ENCODE measurements around the gene PDE6A. TPM values are rescaled to one million over a fixed set of nuclear protein-coding genes. Genes with fewer than 3 reads are reported as not detected.
"Not testable (repeated sequence)": the region's sequence is repeated elsewhere in the genome, so short reads cannot be mapped to it uniquely, and the experiment has no call there.

PDE6A gene
- polyA plus RNA-seq, 3 donors: 0.01 TPM; not detected in 2

DNA sequence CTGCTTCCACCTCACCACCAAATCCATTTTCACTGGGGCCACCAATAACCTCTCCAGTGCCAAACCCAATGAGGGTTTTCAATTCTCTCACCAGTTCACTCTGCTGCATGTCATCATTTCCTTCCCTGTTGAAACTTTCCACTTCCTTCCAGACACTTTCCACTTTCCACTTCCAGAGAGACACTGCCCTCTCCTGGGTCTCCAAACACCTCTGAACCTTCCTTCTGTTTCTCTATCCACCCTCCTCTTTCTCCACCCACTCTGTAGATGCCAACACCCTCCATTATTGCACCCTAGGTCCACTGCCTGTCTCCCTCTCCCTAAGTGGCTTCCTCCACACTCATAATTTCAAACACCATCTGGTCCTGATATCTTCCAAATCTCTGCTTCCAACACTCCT is 39.6 kb downstream of the PDE6A start:
- H3K27ac ChIP-seq (ENCODE audit: low read depth, low read length): no peak overlapping the region

DNA sequence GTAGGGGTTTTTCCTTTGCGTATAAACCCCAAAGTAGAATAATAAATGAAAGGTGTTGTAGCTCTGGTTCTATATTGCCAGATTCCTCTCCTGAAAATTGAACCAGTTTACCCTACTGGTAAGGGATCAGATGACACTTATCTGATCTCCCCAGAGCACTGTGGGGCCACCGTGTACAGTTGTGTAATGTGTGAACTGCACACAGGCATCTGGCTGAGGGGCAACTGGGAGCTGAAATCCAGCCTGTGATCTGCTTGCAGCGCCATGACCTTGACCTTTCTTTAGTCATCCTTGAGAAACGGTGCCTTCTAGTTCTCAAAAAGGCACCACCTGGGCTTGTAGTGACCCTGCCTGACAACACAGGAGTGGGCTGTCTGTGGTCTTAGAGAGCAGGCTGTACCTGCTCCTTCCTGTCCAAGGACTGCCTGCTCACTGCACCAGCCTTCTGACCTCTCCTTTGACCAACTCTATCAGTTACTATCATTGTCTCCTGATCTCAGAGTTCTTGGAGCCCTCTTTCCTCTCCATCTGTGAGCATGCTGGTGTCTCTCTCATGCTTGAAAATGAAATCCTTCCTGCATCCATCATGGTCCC is 40.2 kb downstream of the PDE6A start:
- WGBS, 3 donors: 42 to 55% (median 48%) methylated on average over 4 of the region's 4 CpGs
- H3K27ac ChIP-seq (ENCODE audit: low read depth, low read length): no peak overlapping the region

DNA sequence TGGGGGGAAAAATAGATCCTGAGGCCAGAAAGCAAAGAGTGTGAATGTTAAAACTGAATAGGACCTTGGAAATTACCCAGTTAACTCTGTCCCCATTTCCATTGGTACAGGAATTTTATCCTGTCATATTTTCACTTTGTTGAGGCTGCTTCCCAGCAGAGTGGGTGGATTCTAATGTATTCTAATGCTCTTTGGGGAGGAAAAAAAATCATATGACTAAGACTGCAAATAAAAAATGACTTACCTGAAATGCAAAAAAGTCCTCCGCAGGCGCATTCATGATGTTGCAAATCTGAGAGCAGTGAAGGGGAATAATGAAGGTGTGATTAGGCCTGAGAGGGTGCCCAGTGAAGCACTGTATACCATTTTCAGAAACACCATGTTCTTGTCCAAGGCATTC is 41.2 kb downstream of the PDE6A start:
- H3K27ac ChIP-seq (ENCODE audit: low read depth, low read length): no peak overlapping the region
- 94 to 97% (median 95%) methylated on average over 2 of the region's 2 CpGs for WGBS, 3 donors

DNA sequence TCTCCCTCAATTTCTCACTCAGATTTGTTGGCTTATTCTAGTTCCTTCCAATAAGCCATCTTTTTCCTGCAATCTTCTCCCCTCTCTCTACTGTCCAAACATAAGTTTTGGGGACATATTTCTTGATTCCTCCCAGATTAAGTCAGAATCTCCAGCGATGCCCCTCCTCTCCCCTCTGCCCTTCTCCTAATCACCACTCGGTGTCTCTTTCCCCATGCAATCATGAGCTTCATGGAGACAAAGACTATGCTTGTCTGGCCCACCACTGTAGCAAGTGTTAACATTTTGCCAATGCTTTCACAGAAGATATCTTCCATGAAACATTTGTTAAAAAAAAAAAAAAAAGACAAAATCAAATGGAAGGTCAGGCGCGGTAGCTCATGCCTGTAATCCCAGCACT is 42.4 kb downstream of the PDE6A start:
- 80 to 88% (median 82%) methylated on average over 4 of the region's 4 CpGs for WGBS, 3 donors
- no peak overlapping the region for H3K27ac ChIP-seq (ENCODE audit: low read depth, low read length)

DNA sequence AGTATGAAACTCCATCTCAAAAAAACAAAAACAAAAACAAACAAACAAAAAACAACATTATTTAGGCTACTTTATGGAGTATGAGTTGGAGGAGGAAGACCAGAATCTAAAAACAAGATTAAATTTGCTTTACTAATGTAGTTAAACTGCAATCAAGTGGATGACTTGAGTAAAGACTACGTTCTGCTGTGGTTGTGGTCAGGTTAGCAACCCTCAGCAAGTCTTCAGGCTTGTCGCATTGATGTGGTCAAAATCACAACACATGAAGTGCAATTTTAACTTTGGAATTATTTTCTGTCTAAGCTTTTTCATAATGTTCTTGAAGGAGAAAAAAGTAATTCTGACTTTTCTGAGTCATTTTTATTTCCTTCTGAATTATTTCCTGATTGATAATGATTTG is 43.1 kb downstream of the PDE6A start:
- no peak overlapping the region for H3K27ac ChIP-seq (ENCODE audit: low read depth, low read length)
- 76 to 92% (median 82%) methylated on average over 2 of the region's 2 CpGs for WGBS, 3 donors

DNA sequence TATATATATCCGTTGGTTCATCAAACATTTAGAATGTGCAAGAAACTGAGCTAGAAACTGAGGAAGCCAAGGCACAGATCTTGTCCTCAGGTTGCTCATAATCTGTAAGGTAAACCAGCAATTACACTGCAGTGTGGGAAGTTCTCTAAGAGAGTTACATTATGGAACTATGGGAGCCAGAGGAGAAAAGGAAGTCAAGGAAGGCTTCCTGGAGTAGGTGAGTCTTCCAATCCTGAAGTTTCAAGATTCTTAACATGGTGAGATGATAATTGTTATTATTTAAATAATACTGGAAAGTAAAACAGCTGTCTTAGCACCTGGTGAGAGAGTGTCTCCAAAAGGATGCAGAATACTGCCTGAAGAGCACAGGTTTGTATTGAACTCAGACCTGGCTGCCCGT is 44.2 kb downstream of the PDE6A start:
- H3K27ac ChIP-seq (ENCODE audit: low read depth, low read length): no peak overlapping the region
- WGBS, 3 donors: 45 to 70% (median 57%) methylated on average over 2 of the region's 2 CpGs

DNA sequence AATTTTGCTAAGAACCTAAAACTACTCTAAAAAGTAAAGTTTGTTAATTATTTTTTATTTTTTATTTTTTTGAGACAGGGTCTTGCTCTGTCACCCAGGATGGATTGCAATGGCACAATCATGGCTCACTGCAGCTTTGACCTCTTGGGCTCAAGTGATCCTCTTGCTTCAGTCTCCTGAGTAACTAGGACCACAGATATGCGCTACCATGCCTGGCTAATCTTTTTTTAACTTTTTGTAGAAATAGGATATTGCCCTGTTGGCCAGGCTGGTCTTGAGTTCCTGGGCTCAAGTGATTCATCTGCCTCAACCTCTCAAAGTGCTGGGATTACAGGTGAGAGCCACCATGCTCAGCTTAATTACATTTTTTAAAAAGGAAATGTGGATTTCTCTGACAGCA is 45.8 kb downstream of the PDE6A start:
- WGBS, 3 donors: 94 to 100% (median 98%) methylated on average over 1 of the region's 1 CpG

DNA sequence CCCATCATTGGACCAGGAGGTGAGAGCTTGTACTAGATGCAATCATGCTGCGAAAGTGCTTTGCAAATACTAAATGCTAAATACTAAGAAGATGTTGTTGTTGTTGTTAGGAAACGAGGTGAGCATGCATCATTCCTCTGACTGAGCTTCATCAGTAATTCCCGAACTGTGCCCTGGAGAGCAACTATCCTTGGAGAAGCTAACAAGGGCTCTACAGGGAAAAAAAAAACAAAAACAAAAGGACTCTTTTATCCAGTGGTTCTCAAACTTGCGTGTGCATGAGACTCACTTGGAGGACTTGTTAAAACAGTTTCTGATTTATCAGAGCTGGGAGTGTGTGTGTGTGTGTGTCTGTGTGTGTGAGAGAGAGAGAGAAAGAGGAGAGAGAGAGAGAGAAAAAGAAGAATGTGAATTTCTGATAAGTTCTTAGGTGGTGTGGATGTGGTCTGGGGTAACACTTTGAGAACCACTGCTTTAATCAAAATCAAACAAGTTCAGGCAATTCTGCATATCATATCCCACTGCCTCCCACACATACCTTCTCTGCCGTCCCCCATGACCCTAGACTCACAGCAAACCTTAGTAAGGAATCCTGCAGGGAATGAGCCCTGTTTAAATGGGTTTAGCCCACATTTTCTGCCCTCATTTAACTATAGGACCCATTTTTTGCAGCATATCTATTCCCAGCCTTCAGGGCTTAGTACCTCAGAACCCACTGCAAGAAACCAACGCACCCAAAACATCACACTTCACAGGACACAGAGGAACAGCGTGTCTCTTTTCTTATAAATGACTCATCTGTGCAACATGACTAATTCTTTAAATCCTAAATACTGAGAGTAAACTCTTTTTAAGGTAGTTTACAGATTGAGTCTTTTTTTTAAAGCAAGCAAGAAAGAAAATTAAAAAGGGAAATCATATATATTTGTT is 48.9 kb downstream of the PDE6A start:
- 68 to 73% (median 70%) methylated on average over 7 of the region's 7 CpGs for WGBS, 3 donors
- no peak overlapping the region for H3K27ac ChIP-seq (ENCODE audit: low read depth, low read length)

More for the DNA sequence above, 45.8 kb downstream of the PDE6A start:
- H3K27ac ChIP-seq (ENCODE audit: low read depth, low read length): no peak overlapping the region

DNA sequence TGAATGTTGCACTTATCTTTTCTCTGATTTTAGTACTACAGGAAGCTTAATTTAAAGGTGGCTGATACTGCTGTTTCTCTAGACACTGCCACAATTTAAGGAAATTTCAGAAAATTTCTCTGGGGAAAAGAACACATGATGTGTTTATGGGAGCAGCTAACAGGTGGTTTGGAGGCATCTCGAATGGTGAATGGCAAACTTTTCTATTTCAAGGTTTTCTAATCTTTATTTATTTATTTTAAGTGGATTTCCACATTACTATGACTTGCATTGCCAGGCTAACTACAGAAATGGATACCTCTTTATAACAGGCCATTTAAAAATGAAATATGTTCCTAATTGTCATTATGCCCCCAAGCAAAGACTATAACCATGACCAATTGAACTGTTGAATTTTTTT is 50.4 kb downstream of the PDE6A start:
- WGBS, 3 donors: 83 to 95% (median 86%) methylated on average over 1 of the region's 1 CpG
- H3K27ac ChIP-seq (ENCODE audit: low read depth, low read length): no peak overlapping the region

DNA sequence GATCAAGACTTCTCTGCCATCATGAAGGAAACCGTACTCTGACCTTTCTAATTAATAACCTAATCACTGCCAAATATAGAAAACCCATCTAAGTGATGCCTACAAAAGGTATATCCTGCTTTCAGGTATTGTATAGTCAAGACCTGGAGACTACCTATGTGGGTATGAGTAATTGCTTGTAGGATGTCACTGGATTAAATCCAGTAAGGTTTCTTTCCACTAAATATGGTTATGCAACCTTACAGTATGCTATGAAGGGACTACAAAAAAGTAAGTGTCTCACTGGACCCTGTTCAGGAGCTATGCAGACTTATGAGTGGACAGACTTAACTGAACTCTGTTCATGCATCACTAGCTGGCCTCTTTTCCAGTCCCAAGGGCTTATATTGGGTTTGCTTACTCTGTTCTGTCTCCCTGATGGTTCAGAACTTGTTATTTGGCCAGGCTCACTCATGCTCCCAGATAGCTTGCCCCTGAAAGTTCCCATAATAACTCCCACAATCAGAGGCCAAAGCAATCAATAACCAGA is 51.1 kb downstream of the PDE6A start:
- no peak overlapping the region for H3K27ac ChIP-seq (ENCODE audit: low read depth, low read length)
- WGBS, 3 donors: 77 to 96% (median 96%) methylated on average over 1 of the region's 1 CpG

DNA sequence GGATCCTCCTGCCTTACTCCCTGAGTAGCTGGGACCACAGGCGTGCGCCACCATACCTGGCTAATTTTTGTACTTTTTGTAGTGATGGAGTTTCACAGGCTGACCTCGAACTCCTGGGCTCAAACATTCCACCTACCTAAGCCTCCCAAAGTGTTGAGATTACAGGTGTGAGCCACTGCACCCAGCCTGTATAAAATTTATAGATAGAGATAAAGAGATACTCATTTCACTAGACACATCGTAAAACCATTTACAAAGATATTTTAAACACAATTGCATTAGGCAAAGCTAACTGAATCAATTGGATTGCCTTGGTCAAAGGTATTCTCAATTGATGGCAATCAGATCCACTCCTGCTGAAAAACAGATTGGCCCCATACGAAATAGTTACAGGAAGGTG is 52.0 kb downstream of the PDE6A start:
- 85 to 88% (median 87%) methylated on average over 5 of the region's 5 CpGs for WGBS, 3 donors
- no peak overlapping the region for H3K27ac ChIP-seq (ENCODE audit: low read depth, low read length)

DNA sequence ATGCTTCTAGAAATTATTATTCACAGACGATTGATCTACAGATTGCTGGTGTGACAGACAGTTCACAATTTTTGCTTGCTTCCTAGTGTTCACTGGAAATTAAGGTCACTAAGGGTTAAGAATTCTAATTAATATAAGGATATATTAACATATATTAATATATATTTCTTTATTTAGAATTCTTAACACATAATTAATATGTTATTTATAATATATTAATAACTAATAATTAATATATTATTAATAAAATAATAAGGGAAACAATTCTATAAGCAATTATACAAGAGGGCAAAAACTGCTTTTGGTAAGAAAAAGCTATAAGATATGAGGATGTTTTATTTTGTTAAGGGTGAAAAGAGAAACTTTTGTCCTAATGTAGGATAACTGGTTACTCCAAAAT is 56.3 kb downstream of the PDE6A start:
- WGBS, 3 donors: 64 to 71% (median 68%) methylated on average over 1 of the region's 1 CpG
- no peak overlapping the region for H3K27ac ChIP-seq (ENCODE audit: low read depth, low read length)

DNA sequence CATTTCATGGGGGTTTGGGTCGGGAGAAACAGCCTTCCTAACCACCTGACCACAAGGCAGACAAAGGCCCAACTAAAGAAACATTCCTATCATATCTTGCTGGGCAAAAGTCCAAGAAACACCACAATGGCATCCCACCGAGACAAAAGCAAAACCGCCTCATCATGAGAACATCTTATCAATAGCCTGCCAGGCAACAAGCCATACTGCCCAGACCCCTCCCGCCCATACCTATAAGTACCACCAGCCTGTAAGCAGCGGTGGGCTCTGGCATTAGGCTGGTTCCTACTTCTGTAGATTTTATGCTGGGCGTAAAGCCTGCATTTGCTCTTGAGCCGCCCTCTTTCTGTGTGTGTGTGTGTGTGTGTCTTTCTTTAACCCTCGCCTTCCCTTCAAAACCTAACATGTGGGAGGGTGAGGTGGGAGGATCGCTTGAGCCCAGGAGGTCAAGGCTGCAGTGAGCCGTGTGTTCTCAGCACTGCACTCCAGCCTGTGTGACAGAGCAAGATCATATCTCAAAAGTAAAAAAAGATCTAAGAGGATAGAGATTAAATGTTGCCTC is 56.9 kb downstream of the PDE6A start:
- H3K27ac ChIP-seq (ENCODE audit: low read depth, low read length): no peak overlapping the region
- WGBS, 3 donors: 42 to 47% (median 42%) methylated on average over 10 of the region's 10 CpGs

DNA sequence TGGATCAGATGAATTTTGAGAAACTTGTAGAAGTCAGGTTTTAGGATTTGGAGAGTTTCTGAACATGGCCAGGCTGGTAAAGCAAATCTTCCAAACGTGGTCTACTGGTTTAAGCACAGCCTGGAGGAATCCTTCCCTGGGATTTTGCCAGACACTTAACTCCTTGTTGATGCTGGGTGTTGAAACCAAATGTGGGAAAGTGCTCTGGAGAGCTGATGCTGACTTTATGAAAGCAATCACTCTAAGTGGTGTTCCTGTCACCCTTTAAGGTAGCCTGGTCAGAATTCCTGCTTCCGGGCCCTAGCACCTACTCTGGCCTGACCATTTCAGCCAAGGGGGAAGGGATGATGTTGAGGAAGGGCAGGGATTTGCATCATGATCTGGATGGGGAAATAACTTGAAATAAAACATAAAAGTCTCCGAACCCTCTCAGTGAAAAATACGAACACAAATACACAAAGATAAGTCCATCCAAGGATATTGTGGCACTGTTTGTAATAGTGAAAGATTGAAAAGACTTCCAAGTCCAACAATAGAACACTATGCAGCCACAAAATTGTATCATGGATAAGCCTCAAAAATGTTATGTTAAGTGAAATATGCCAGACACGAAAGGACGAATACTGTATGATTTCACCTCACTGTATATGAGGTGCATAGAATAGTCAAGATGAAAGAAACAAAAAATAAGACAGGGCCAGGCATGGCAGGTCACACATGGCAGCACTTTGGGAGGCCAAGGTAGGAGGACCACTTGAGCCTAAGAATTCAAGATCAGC is 57.7 kb downstream of the PDE6A start:
- WGBS, 3 donors: 82 to 91% (median 87%) methylated on average over 6 of the region's 6 CpGs

DNA sequence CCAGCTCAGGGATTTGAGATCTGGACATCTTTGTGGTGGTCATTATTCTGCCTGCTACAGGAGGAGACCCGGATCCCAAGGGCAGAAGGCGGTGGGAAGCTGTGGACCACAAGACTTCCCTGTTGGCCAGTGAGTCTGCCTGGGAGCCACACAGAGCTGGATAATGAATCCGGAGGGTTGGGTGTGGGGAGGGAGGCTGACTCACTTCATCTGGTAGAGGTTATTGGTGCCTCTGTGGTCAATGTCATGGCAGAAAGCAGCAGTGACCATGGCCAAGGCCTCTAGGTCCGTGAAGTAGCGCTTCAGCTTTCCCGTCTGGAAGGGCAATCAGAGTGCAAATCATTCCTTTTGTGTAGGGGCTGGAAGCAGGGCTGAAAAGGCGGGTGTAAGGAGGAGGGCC is 58.5 kb downstream of the PDE6A start:
- 91 to 93% (median 91%) methylated on average over 7 of the region's 7 CpGs for WGBS, 3 donors
- no peak overlapping the region for H3K27ac ChIP-seq (ENCODE audit: low read depth, low read length)

More for the DNA sequence above, 57.7 kb downstream of the PDE6A start:
- H3K27ac ChIP-seq (ENCODE audit: low read depth, low read length): no peak overlapping the region

DNA sequence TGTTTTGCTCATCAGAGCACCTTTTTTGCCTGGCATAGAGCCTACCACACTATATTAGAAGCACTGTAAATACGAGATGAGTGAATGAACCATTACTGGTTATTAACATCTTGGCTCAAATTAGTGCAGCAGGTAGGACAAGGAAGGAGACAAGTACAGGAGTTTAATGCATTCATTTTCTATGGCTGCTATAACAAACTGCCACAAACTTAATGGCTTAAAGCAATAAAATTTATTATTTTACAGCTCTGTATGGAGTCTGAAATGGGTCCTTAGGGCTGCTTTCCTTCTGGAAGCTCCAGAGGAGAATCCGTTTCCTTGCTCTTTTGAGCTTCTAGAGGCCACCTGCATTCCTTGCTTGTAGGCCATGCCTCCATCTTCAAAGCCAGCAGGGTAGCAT is 59.1 kb downstream of the PDE6A start:
- H3K27ac ChIP-seq (ENCODE audit: low read depth, low read length): no peak overlapping the region
- 83 to 86% (median 83%) methylated on average over 2 of the region's 2 CpGs for WGBS, 3 donors

DNA sequence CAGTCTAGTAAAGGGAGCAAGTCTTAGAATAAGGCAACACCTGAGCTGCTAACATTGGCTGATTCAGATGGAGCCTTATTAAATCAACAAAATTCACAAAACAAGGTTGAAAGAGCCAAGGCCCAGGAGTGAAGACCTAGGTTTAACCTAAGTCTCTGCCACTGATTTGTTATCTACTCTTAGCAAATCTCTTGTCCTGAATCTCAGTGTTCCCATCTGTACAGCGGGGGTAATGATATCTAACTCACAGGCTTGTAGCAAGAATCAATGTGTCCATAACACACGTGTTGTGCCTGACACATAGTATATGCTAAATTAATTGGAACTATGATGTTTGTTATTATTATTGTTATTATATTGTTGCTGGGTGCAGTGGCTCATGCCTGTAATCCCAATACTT is 61.0 kb downstream of the PDE6A start:
- 86 to 97% (median 95%) methylated on average over 2 of the region's 2 CpGs for WGBS, 3 donors
- H3K27ac ChIP-seq (ENCODE audit: low read depth, low read length): no peak overlapping the region

DNA sequence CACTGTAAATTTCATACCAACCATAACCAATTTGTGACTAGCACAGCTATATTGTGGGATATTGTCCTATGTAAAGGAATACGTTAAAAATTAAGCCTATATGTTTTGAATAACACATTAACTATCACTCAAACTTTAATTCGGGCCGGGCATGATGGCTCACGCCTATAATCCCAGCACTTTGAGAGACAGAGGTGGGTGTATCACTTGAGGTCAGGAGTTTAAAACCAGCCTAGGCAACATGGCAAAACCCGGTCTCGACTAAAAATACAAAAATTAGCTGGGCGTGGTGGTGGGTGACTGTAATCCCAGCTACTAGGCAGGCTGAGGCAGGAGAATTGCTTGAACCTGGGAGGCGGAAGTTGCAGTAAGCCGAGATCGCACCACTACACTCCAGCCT is 62.0 kb downstream of the PDE6A start:
- not testable (repeated sequence) for H3K27ac ChIP-seq (ENCODE audit: low read depth, low read length)
- WGBS, 3 donors: 89 to 95% (median 89%) methylated on average over 10 of the region's 10 CpGs

DNA sequence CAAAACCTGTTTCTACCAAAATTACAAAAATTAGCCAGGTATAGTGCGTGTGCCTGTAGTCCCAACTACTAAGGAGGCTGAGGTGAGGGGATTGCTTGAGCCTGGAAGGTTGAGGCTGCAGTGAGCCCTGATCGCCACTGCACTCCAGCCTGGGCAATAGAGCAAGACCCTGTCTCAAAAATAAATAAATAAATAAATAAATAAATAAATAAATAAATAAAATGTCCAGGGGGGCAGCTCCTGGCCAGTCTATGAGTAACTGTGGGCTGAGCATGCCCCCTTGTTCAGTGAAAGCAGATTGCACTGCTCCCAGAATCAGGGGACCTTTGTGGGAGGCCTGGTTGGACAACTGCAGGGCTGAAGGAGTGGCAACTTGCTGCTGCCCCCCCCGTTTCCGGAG is 62.7 kb downstream of the PDE6A start:
- 81 to 92% (median 87%) methylated on average over 4 of the region's 4 CpGs for WGBS, 3 donors
- H3K27ac ChIP-seq (ENCODE audit: low read depth, low read length): no peak overlapping the region

All from adipose tissue (tissue), 3 donors.